ENCODE measurements around the gene FPR3. TPM values are rescaled to one million over a fixed set of nuclear protein-coding genes. Genes with fewer than 3 reads are reported as not detected.

The FPR3 gene
- total RNA-seq, 4 donors from 2014 or later = 0.61 to 8.9 (median 3.6) TPM

GRCh38 chr19:51815043-51815442 lies 20.1 kb downstream of the FPR3 start:
- WGBS, 2 donors = 60 to 87% methylated on average over 4 to 9 of the region's 9 CpGs
- Histone ChIP-seq H3K27ac (no peak overlapping the region), H3K27me3 (no peaks in the 10 kb centered on the region), H3K9me3 (no peaks in the 10 kb centered on the region), H3K36me3 (no peaks in the 10 kb centered on the region), H3K4me1 (no peaks in the 10 kb centered on the region), H3K4me3 (no peak overlapping the region)
- TF ChIP-seq CTCF (IDR thresholded peaks at IDR 0.05) = no peak
- TF ChIP-seq POLR2A (IDR thresholded peaks at IDR 0.05) = no peak
- no peak for DNase-seq
- intact Hi-C loops (cut with DNase I) = no loop called here

GRCh38 chr19:51816711-51817110 lies 21.8 kb downstream of the FPR3 start:
- Histone ChIP-seq H3K4me3 (no peak overlapping the region), H3K4me1 (no peaks in the 10 kb centered on the region), H3K27ac (no peak overlapping the region), H3K27me3 (no peaks in the 10 kb centered on the region), H3K36me3 (no peaks in the 10 kb centered on the region), H3K9me3 (no peaks in the 10 kb centered on the region)
- intact Hi-C loops (cut with DNase I) = no loop called here
- no peak for TF ChIP-seq POLR2A (IDR thresholded peaks at IDR 0.05)
- TF ChIP-seq CTCF (IDR thresholded peaks at IDR 0.05) = no peak
- DNase-seq = no peak
- 77 to 100% methylated on average over 1 of the region's 1 CpG for WGBS, 2 donors

- TF ChIP-seq POLR2A (IDR thresholded peaks at IDR 0.05) (no peak), CTCF (IDR thresholded peaks at IDR 0.05) (no peak)
- H3K4me3 ChIP-seq = no peak overlapping the region
- no peaks in the 10 kb centered on the region for H3K36me3 ChIP-seq
- no peak overlapping the region for H3K27ac ChIP-seq
- no peak for DNase-seq
- H3K27me3 ChIP-seq = no peaks in the 10 kb centered on the region
- intact Hi-C loops (cut with DNase I) = no loop called here
- no peaks in the 10 kb centered on the region for H3K4me1 ChIP-seq
- WGBS, 2 donors = 49 to 64% methylated on average over 3 of the region's 3 CpGs
- peaks cover 0 to 9% (median 0%) of the 10 kb centered on the region in 3 donors for H3K9me3 ChIP-seq
Observed at GRCh38 chr19:51820011-51820410, 25.1 kb downstream of the FPR3 start.

GRCh38 chr19:51820831-51821446 lies 26.0 kb downstream of the FPR3 start:
- Histone ChIP-seq H3K4me3 (no peak overlapping the region), H3K4me1 (no peaks in the 10 kb centered on the region), H3K27me3 (no peaks in the 10 kb centered on the region), H3K27ac (peak overlapping the region in 1 of 4 donors; percentile 34), H3K36me3 (no peaks in the 10 kb centered on the region), H3K9me3 (peaks cover 0 to 9% (median 0%) of the 10 kb centered on the region in 3 donors)
- intact Hi-C loops (cut with DNase I) = no loop called here
- 42 to 62% methylated on average over 5 to 6 of the region's 7 CpGs for WGBS, 2 donors
- no peak for DNase-seq
- TF ChIP-seq CTCF (IDR thresholded peaks at IDR 0.05) (no peak), POLR2A (IDR thresholded peaks at IDR 0.05) (no peak)

- Histone ChIP-seq H3K4me3 (no peak overlapping the region), H3K27me3 (no peaks in the 10 kb centered on the region), H3K27ac (no peak overlapping the region), H3K36me3 (no peaks in the 10 kb centered on the region), H3K9me3 (peaks cover 0 to 9% (median 0%) of the 10 kb centered on the region in 3 donors), H3K4me1 (no peaks in the 10 kb centered on the region)
- DNase-seq = no peak
- intact Hi-C loops (cut with DNase I) = no loop called here
- 20 to 63% methylated on average over 3 of the region's 3 CpGs for WGBS, 2 donors
- TF ChIP-seq CTCF (IDR thresholded peaks at IDR 0.05) = no peak
- no peak for TF ChIP-seq POLR2A (IDR thresholded peaks at IDR 0.05)
Observed at GRCh38 chr19:51821456-51821855, 26.5 kb downstream of the FPR3 start.
